GM19240 (cell line): Measurements from ENCODE around the gene PARP12.
A peak's percentile ranks its signal among the peaks of the same experiment; 100 is the strongest.
"Not testable (repeated sequence)": the region's sequence is repeated elsewhere in the genome, so short reads cannot be mapped to it uniquely, and the experiment has no call there.

Source experiments
- DNase-seq: peaks from one replicate; pipeline ENCODE4 v3.0.0; 2011; ENCODE audit warnings: low spot score; ENCODE audit not compliant: insufficient read length

PARP12 gene, protein sequence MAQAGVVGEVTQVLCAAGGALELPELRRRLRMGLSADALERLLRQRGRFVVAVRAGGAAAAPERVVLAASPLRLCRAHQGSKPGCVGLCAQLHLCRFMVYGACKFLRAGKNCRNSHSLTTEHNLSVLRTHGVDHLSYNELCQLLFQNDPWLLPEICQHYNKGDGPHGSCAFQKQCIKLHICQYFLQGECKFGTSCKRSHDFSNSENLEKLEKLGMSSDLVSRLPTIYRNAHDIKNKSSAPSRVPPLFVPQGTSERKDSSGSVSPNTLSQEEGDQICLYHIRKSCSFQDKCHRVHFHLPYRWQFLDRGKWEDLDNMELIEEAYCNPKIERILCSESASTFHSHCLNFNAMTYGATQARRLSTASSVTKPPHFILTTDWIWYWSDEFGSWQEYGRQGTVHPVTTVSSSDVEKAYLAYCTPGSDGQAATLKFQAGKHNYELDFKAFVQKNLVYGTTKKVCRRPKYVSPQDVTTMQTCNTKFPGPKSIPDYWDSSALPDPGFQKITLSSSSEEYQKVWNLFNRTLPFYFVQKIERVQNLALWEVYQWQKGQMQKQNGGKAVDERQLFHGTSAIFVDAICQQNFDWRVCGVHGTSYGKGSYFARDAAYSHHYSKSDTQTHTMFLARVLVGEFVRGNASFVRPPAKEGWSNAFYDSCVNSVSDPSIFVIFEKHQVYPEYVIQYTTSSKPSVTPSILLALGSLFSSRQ

DNA sequence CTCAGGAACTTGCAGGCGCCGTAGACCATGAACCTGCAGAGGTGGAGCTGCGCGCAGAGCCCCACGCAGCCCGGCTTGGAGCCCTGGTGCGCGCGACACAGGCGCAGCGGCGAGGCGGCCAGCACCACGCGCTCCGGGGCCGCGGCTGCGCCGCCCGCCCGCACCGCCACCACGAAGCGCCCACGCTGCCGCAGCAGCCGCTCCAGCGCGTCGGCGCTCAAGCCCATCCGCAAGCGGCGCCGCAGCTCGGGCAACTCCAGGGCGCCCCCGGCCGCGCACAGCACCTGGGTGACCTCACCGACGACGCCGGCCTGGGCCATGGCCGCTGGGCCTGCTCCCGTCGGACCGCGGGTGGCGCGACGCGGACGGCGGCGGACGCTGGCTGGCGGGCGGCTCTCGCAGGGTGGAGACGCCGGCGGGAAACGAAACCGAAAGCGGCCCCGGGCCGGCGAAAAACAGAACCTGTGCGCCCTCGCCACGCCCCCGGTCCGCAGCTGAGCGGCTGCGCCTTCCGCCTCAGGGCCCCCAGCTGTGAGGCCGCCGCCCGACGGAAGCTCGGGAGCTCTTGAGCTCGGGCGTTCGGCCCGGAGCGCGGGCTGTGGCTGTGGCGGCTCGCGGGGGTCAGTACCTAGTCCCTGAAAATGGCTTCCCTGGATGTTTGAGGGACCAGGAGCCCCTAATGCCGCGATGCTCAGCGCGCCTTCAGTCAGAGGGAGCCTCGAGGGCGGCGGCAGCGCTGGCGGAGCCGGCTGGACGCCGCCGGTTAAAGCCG is at the start of gene PARP12:
TSS of gene PARP12 (minus strand) at position 424 of the 772 bp plus-strand sequence. CDS start at position 320, 104 bp downstream.
- DNase-seq: peak; percentile 64

DNA sequence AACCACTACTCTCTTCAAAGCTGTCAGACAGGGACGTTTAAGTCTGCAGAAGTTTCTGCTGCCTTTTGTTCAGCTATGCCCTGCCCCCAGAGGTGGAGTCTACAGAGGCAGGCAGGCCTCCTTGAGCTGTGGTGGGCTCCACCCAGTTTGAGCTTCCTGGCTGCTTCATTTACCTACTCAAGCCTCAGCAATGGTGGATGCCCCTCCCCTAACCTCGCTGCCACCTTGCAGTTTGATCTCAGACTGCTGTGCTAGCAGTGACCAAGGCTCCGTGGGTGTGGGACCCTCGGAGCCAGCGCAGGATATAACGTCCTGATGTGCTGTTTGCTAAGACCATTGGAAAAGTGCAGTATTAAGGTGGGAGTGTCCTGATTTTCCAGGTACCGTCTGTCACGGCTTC is 46.0 kb upstream of the PARP12 start:
- not testable (repeated sequence) for DNase-seq

DNA sequence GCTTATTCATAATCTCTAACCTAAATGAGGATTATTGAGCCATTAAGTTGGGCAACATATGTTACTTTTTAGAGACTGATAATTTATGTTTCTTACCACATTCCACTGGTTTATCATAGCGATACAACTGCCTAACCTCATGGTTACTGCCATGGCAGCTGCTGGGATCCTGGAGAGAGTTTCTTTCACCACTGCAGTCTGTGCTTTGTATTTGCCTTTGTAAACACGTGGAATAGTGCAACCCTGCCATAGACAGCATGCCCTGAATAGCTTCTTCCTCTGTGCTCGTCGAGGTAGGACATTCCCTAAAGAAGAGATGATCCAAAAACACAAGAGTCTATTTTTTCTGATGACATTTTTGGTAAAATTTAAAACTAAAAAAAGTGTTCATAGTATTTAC is 33.7 kb upstream of the PARP12 start:
- DNase-seq: no peak

DNA sequence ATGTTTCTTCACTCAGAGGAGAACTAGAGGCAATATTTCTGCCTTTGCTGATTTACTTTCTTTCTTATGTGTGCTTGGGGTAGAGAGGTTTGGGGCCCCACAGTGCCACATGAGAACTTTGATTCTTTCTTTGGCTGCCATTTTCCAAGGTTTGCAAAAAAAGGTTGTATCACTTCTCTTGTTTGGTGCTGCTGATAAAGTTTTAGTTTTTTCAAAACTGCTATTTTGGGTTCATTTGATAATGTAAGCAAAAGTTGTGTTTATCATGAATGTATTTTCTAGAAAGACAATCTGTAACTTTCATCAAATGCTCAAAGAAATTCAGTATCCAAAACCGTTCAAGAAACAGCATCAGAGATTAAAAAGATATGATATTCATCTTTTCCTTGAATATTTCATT is 30.6 kb upstream of the PARP12 start:
- DNase-seq: no peak

DNA sequence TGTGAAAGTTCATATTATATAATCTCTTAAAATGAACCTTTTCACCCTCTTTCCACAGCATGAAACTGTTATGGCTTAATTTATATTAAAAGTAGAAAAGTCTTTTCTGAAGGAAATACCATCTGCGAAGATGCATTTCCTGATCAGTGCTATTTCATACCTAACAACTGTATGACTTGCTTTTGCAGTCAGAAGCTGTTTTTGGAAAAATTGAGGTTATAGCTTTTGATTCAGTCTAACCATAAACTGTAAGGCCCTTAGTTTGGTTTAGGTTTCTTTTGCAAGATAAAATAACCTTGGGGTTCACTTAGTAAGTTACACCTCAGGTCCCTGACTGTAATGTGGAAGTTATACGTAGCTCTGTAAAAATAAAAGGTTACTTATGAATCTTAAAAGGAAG is 22.7 kb upstream of the PARP12 start:
- DNase-seq: no peak

DNA sequence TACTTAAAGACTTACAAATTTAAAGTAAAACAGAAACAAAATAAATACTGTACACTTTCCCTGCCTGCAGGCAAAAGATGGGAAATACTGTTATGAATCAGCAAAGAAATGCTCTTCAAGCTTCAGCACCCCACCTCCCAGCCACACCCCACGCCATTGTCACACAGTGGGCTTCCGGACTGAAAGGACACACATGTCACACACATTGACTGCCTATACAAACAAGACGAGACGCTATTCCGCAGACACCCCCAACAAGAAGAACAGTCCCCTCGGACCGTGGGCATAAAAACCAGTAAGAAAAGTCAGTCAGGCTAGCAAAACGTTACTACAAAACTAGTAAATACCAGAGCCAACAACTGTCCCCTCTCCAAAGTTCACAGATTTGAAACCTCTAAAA is 22.2 kb upstream of the PARP12 start:
- peak; percentile 43 for DNase-seq

DNA sequence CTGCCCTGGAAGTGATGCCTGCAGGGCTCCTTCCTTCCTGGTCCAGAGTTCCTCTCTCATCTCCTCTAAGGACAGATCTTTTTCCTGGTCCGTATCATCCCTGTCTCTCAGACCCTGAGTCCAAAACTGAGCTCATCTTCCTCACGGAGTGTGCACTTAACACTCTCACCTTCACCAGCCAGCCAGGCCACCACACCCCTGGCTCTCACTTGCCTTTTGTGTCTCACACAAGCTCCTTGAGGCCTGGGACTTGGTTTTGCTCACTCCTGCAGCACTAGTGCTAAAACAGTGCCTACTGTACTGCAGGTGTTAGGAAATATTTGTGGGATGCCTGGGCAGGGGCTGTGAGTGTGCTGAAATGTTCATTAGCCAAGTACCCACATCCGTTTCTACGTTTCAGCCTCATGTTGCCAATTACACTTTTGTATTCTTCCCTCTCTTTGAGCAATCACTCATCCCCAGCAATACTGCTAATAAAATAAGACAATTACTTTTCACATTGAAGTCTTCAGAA is 21.4 kb upstream of the PARP12 start:
- no peak for DNase-seq

DNA sequence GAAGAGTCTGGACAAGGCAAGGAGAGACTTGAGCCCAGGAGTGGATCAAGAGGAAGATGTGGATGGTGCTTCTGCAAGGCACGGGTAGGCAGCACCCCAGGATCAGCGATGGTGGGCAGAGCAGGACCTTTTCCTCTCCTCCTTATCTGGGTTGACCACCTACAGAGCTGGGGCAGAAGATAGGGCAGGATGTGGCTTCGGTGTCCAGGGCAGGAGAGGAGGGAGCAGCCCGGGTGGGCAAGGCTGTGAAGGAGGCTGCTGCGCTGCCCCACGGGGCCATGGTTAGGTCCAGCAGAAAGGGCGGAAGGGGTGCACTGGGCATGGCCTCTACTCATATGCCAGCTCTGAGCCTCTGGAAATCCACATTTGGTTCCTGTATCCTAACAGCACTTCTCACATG is 20.0 kb upstream of the PARP12 start:
- DNase-seq: no peak

DNA sequence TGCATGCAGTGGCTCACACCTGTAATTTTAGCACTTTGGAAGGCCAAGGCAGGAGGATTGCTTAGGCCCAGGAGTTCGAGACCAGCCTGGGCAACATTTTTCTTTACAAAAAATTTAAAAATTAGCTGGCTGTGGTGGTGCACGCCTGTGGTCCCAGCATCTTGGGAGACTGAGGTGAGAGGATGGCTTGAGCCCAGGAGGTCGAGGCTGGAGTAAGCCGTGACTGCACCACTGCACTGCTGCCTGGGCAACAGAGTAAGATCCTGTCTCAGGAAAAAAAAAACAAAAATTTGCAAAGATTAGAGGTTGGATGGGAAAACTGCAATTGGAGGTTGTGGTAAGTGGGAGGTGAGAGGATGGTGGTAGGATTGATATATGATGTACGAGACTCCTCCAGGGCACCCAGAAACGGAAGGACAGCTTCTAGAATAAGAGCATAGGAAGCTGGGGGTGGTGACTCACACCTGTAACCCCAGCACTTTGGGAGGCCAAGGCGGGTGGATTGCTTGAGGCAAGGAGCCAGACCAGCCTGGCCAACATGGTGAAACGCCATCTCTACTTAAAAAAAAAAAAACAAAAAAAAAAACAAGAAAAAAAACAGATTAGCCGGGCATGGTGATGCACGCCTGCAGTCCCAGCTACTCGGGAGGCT is 19.1 kb upstream of the PARP12 start:
- DNase-seq: no peak

DNA sequence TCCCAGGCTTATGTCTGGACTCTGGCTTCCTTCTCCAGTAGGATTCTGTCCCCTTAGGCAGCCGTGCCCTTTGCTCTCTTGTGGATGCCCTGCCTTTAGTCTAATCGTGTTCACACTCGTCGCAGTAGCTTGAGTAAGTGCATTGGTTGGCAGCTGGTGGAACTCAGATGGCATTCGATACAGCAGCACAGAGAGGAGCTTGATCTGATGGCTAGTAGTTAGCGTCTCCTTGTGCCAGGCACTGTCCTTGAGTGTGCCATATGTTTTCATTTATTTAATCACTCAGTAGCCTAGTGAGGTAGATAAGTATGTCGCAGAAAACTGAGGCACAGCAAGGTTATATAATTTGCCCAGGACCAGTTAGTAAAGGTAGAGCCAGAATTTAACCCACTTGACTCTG is 18.2 kb upstream of the PARP12 start:
- no peak for DNase-seq

DNA sequence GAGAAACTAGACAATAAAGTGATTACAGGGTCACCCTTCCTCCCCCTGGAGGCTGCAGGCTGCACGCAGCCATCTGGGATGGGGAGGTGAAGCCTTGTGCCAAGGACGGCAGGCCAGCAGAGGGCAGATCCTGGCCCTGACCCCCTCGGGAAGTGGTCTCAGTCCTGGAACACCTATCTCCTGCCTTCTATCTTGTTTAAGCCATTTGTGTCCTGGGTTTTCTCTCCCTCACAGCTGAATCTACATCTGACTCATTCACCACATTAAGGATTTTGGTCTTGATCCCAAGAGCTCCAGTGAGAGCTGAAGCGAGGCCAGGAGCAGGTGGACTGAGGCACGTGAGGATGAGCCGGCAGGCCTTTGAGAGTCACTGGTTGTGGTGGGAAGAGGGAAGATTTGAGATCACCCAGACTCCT is 16.4 kb upstream of the PARP12 start:
- DNase-seq: no peak

DNA sequence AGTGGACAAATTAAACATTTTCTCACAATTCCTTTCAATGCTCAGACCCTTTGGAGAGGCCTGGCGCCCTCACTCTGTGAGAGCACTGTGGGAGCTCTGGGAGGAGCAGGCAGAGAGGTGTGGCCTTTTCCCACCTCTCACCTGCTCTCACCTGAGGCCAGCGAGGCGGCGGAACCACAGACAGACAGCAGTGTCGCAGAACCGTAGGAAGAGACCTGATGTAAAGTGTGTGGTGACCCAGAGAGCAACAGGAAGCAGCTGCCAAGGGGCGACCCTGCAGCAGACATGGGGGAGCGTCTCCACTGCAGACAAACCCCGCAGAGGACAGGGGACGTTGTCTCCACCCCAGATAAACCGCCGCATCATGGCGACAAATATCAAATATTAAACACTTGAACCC is 15.6 kb upstream of the PARP12 start:
- DNase-seq: no peak

DNA sequence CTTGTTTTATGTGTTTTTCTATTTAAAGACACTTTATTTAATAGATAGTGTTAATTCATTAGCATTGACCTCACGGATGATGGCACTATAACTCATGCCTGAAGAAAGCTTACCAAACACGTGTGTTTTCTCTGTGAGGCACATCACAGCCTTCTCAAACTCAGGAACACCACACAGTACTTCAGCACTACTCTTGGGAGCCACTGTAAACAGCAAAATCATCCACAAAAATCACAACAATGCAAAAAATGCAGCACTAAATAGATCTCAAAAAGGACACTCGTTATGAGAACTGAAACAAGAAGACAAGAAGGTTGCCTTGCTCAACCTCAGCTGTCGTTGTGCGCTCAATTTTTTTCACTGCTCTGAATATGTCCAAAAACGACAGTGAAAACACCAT is 12.0 kb upstream of the PARP12 start:
- no peak for DNase-seq

DNA sequence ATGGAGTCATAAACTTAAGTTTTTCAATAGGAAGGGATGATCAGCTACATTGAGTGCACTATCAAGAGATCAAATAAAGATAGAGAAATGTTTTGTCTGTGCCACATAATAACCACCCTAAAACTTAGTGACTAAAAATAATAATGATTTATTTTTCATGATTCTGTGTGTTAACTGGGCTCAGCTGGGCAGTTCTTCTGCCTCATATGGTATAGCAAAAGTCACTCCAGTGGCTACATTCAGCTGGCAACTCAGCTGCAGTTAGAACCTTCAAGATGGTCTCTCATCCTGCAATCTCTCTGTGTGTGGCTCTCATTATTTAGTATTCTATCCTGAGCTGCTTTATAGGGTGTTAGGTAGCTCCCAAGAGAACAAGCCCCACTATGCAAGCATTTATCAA is 7.8 kb upstream of the PARP12 start:
- DNase-seq: no peak

DNA sequence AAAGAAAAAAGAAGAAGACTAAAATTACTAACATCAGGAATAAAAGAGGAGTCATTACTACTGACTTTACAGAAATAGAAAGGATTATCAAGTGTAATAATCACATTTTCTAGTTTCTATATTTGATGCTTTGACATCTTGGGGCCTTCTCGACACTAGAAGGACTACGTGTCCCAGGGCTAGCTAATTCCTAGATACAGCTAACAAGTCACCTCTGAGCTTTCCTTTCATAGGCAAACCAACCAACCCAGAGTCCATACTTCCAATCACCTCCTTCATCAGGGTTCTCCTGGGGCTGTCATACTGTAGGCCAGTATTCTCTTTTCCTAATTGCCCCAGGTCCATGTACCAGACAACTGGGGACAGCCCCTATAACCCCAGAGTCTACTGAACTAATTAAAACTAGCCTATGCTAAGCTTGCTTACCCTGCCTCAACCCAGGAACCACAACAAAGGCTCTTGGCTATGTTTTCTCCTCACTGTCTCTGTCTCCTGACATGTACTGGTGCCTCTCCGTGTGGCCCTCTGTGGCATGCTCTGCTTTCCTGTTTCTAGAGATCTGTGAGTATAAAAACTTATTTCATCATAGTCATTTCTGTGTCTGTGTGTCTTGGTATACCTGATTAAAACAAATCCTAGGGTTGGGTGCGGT is 6.7 kb upstream of the PARP12 start:
- no peak for DNase-seq

DNA sequence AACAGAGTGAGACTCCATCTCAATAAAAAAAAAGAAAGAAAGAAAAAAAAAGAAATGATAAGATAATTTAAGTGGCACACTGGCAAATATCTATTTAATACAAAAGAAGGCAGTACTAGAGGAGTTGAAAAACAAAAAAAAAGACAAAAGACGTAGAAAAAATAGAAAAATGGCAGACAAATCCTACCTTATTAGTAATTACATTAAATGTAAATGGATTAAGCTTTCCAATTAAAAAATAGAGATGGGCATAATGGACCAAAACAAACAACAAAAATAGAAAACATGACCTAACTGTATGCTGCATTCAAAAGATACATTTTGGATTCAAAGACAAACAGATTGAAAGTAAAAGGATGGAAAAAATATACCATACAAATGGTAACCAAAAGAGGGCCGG is 5.3 kb upstream of the PARP12 start:
- DNase-seq: no peak

DNA sequence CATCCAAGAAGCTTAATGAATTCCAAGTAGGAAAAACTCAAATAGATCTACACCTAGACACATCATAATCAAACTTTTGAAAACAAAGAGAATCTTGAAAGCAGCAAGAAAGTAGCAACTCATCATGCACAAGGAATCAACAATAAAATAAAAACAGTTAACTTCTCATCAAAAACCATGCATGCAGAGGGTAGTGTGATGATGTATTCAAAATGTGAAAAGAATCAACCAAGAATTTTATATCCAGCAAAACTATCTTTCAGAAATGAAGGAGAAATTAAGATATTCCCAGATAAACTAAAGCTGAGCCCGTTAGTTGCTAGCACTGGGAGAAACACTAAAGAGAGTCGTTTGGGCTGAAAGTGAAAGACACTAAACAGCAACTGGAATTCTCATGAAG is 4.3 kb upstream of the PARP12 start:
- DNase-seq: no peak

DNA sequence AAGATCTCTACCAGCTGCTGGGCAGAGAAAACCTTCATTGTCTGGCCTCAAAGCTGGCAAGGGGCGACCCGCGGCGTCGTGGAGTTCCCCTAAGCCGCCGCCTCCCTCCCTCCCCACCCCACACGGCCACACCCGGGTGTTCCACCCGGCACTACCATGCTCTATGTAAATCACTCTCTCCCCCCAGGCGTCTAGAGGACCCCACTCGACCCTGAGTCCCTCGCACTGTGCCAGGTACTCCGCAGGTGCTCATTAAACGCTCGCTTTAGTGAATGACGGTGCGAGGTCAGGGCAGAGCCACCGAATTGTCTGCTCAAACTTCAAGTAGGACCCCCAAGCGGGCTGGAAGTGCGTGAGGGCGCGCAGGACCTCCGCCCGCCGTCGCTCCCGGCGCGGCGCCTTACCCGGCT is 628 bp downstream of the PARP12 start:
- DNase-seq: no peak

DNA sequence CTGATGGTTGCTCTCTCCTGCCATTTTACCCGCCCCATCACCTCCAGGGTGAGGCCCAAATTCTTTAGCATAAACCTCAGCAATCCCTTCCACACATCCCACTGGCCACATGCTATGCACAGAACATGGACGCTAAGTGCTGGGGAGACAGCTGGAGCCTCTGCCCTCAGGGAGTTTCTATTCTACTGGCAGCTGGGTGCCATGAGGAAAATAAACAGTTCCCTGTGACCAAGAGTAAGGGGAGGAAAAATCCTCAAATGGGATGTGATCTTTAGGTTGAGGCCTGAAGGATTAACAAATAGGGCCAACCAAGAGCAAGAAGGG is 1.2 kb downstream of the PARP12 start:
- no peak for DNase-seq

DNA sequence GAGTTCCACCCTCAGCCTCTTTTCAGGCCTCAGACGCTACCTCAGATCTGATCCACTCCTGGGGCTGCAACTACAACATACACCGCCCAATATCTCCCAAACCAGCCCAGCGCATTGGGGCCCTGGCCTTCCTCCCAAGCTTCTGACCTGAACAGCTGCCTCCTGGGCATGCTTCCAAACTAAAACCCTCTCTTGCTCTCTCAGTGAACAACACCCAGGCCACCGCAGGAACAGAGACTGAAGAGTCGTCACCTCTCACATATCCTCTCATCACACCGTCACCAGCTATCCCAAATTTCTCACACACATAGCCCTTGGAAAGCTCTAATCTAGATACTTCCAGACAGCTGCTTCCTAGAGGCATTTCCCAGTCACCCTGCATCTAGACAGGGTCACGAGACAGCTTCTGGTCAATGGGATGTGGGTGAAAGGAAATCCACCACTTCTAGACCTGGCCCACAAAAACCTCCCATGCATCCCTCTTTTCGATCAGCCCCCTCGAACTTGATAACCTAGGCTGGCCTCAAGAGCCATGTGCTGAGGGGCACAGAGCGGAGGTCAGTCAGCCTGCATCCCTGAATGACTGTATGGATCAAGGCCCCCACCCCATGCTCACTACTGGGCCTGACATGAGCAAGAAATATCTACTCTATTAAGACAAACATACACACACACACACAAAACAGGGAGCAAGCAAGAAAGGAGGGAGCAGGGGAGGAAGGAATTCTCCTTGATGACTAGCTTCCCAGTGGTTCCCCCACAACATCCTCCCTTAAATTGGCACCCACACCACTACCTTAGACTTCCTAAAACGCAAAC is 1.8 kb downstream of the PARP12 start:
- no peak for DNase-seq
